Pancreas (tissue), 10 donors: Measurements from ENCODE around the gene WAC. TPM values are rescaled to one million over a fixed set of nuclear protein-coding genes. Genes with fewer than 3 reads are reported as not detected.
A peak's percentile ranks its signal among the peaks of the same experiment; 100 is the strongest.

Source experiments
- ATAC-seq, 4 donors: fragments of 200-7000 bp; cut with Tn5 transposase; one replicate each; pipeline versions ENCODE4 v1.8.0 to v1.9.1; 2020; ENCODE audit warnings: mild to moderate bottlenecking in 4 of 4, moderate library complexity in 4 of 4
- DNase-seq, 6 donors: peaks; one replicate each; pipeline ENCODE4 v3.0.0-alpha.2; 2020
- FAIRE-seq: peaks from 2 replicates; lab custom pipeline; 2012; peaks lifted over from hg19 to GRCh38; lab: Jason Lieb, UNC
- H3K27ac ChIP-seq, 4 donors: fragments of 200-600 bp; sonication (generic); 1 replicate in 3 of 4; 2 replicates in 1 of 4; pipeline versions ENCODE4 v1.5.0 to v1.8.0; 2020
- H3K27me3 ChIP-seq, 4 donors: fragments of 200-600 bp; one replicate each; pipeline ENCODE4 v1.8.0; 2021
- H3K36me3 ChIP-seq, 3 donors: fragments of 200-600 bp; sonication (generic) in 1 of 3; one replicate each; pipeline versions ENCODE4 v1.5.0 to v1.8.0; 2020 to 2021
- H3K4me1 ChIP-seq, 3 donors: fragments of 200-600 bp; one replicate each; pipeline ENCODE4 v1.8.0; 2021
- H3K4me3 ChIP-seq, 4 donors: fragments of 200-600 bp; sonication (generic) in 2 of 4; one replicate each; pipeline versions ENCODE4 v1.5.0 to v1.8.0; 2020 to 2021
- H3K9me3 ChIP-seq, 4 donors: fragments of 200-600 bp; one replicate each; pipeline ENCODE4 v1.8.0; 2021
- CTCF ChIP-seq, 4 donors: fragments of 200-600 bp; sonication (generic) in 3 of 4; IDR thresholded peaks; one replicate each; pipeline versions ENCODE4 v1.5.0 to v1.8.0; 2021; ENCODE audit warnings: antibody characterized with exemption in 4 of 4
- WGBS, 2 donors: extraction: QIAGEN DNeasy Blood & Tissue Kit; methylation state at CpG; one replicate each; pipeline ENCODE4 v1.1.7; 2013; 5-methylcytosine and 5-hydroxymethylcytosine counted together
- intact Hi-C, 3 donors: fragments of 100-400 bp; cut with DNase I; formaldehyde crosslinking; loops; one replicate each; pipeline versions ENCODE4 v1.11.1 to v1.14.2; 2022
- polyA plus RNA-seq, 2 donors: library from polyadenylated mRNA; stranded (reverse); fragments of 200-250 nt; gene quantifications; one replicate each; pipeline ENCODE4 v1.2.3, GENCODE V29; 2013
- total RNA-seq, 6 donors: library from RNA; stranded (reverse); fragmentation: NEBNext Ultra II Directional in 4 of 6; extraction: Animal tissue kit (Norgen Biotek cat#: 25700) in 4 of 6; gene quantifications; one replicate each; pipeline versions ENCODE4 v1.2.1 to v1.2.4, GENCODE V29; 2021 to 2023
- donor health status: healthy with polysubstance abuse.
- donor health status: DM: no; HTN: no; CAD: no; lungs with moderate emphysema.
- donor health status: DM: no; HTN: no; CAD: no.
- donor health status: control.
- donor health status: control.
- donor health status: Bipolar disorder and iron deficiency.
- donor health status: DM: yes; HTN: yes; CAD: no.
- donor health status: DM: no; HTN: no; CAD: no.
- donor health status: DM: no; HTN: no; CAD: no.
- donor health status: DM: yes; HTN: yes; CAD: no.

WAC gene
- total and polyA plus RNA-seq, 8 donors: 17.4 to 70.5 (median 43.6) TPM

GRCh38 chr10:28541717-28542365, 8.9 kb downstream of the WAC start:
- FAIRE-seq: no peak
- Histone ChIP-seq H3K9me3 (no peaks in the 10 kb centered on the region), H3K36me3 (peaks cover 0 to 15% (median 6%) of the 10 kb centered on the region in 3 donors), H3K4me1 (peaks cover 4 to 21% (median 6%) of the 10 kb centered on the region in 3 donors), H3K4me3 (no peak overlapping the region), H3K27me3 (no peaks in the 10 kb centered on the region), H3K27ac (no peak overlapping the region)
- ATAC-seq: no peak
- no peak for TF ChIP-seq CTCF (IDR thresholded peaks at IDR 0.05)
- intact Hi-C loops: loop anchor here in 1 of 3 donors (10.0 kb wide), 1 partner anchor 53 kb away; no protein-coding TSS in a partner anchor
- WGBS, 2 donors: 66 to 69% methylated on average over 3 of the region's 3 CpGs
- no peak for DNase-seq

- ATAC-seq (no peak), DNase-seq (no peak), FAIRE-seq (no peak)
- Histone ChIP-seq H3K4me1 (peaks cover 4 to 21% (median 6%) of the 10 kb centered on the region in 3 donors), H3K27ac (no peak overlapping the region), H3K4me3 (no peak overlapping the region), H3K27me3 (no peaks in the 10 kb centered on the region), H3K36me3 (peaks cover 0 to 13% (median 6%) of the 10 kb centered on the region in 3 donors), H3K9me3 (no peaks in the 10 kb centered on the region)
- intact Hi-C loops: loop anchor here in 1 of 3 donors (10.0 kb wide), 1 partner anchor 52 kb away; no protein-coding TSS in a partner anchor
- TF ChIP-seq CTCF (IDR thresholded peaks at IDR 0.05): no peak
These were observed 9.8 kb downstream of the WAC start for GRCh38 chr10:28542728-28543127.

GRCh38 chr10:28544058-28544457, 11.1 kb downstream of the WAC start:
- WGBS, 2 donors: 62 to 64% methylated on average over 5 of the region's 5 CpGs
- FAIRE-seq: no peak
- peaks cover 0 to 6% (median 3%) of the 10 kb centered on the region in 3 donors for H3K36me3 ChIP-seq
- no peaks in the 10 kb centered on the region for H3K27me3 ChIP-seq
- no peak overlapping the region for H3K27ac ChIP-seq
- H3K4me1 ChIP-seq: peaks cover 4 to 24% (median 8%) of the 10 kb centered on the region in 3 donors
- ATAC-seq: peak in 2 of 4 donors; percentile 41 to 46
- intact Hi-C loops: loop anchor here in 1 of 3 donors (10.0 kb wide), 1 partner anchor 51 kb away; no protein-coding TSS in a partner anchor
- H3K4me3 ChIP-seq: no peak overlapping the region
- no peak for TF ChIP-seq CTCF (IDR thresholded peaks at IDR 0.05)
- no peak for DNase-seq
- H3K9me3 ChIP-seq: no peaks in the 10 kb centered on the region

- DNase-seq (no peak), ATAC-seq (no peak), FAIRE-seq (no peak)
- Histone ChIP-seq H3K36me3 (no peaks in the 10 kb centered on the region), H3K4me3 (no peak overlapping the region), H3K27me3 (no peaks in the 10 kb centered on the region), H3K4me1 (peaks cover 15 to 44% (median 20%) of the 10 kb centered on the region in 3 donors), H3K27ac (no peak overlapping the region), H3K9me3 (no peaks in the 10 kb centered on the region)
- TF ChIP-seq CTCF (IDR thresholded peaks at IDR 0.05): no peak
- 64 to 71% methylated on average over 4 of the region's 4 CpGs for WGBS, 2 donors
- intact Hi-C loops: loop anchor here in 1 of 3 donors (10.0 kb wide), 1 partner anchor 49 kb away; no protein-coding TSS in a partner anchor
These were observed 13.2 kb downstream of the WAC start for GRCh38 chr10:28545967-28546644.
